SK-N-MC (cell line): ENCODE measurements around the gene DOCK9.

Experiments
- EZH2 ChIP-seq: fragments of 200-600 bp; sonication (generic); IDR thresholded peaks from one replicate; pipeline ENCODE4 v1.6.1; 2017; ENCODE audit warnings: antibody characterized with exemption
- FOXP2 ChIP-seq: optimal IDR thresholded peaks from 2 replicates; pipeline ENCODE3; 2011; ENCODE audit warnings: mild to moderate bottlenecking, moderate library complexity; ENCODE audit not compliant: insufficient read depth; ENCODE audit errors: extremely low read length, control extremely low read depth
- POLR2AphosphoS5 ChIP-seq: IDR thresholded peaks from 2 replicates; pipeline ENCODE4 v1.6.1; 2012; ENCODE audit warnings: mild to moderate bottlenecking, low read depth, low read length, borderline replicate concordance

DNA sequence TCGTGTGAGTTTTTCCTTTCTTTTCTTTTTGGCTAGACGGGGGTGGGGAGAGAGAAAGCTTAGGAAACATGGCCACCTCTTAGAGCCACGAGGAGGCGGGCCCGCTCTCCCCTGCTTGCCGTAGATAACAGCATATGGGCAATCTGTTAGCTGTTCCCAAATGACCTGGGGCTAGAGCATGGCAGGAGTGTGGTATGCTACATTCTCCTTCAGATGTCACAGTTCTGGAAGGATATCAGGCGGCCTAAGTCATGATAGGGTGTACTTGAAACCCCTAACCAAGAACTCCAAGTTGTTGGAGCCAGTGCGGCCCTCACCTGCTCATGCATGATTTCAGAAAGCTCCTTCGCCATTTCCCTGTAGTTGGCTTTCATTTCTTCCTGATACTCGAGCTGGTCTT lies 181.1 kb downstream of the DOCK9 start:
- no peak for TF ChIP-seq EZH2
- no peak for TF ChIP-seq POLR2AphosphoS5
- no peak for TF ChIP-seq FOXP2
